Measurements from ENCODE around the gene SELENON. TPM values are rescaled to one million over a fixed set of nuclear protein-coding genes. Genes with fewer than 3 reads are reported as not detected.

The SELENON gene
- total and polyA plus RNA-seq, 2 of the 4 experiments (the other 2 are of a cell fraction): 9.1 to 114 TPM

- Histone ChIP-seq H3K4ac (ENCODE audit: low read depth, low read length) (no peak overlapping the region), H2BK120ac (ENCODE audit: low read depth, low read length) (no peak overlapping the region), H3K27me3 (ENCODE audit: control insufficient read depth, insufficient read depth, low read length) (no peaks in the 10 kb centered on the region), H3K9ac (ENCODE audit: low read depth, low read length) (no peak overlapping the region), H2BK15ac (ENCODE audit: low read depth, low read length) (no peak overlapping the region), H3K14ac (replicated peaks; ENCODE audit: low read depth, low read length) (no peak overlapping the region), H3K79me1 (ENCODE audit: low read depth in 1 of 2, low read length in 2 of 2) (peaks cover 11 to 20% of the 10 kb centered on the region in 2 experiments; a peak in 3 of 4 replicates), H3K56ac (ENCODE audit: extremely low read depth, insufficient read depth, low read length) (no peak overlapping the region), H2AK9ac (replicated peaks; ENCODE audit: low read depth, low read length, poor library complexity) (no peak overlapping the region), H3K4me3 (ENCODE audit: insufficient read depth, low read depth, low read length) (no peak overlapping the region), H4K5ac (ENCODE audit: low read depth, low read length) (no peak overlapping the region), H4K91ac (ENCODE audit: insufficient read depth, low read depth, low read length) (no peak overlapping the region), H2AFZ (replicated peaks; ENCODE audit: low read length, poor library complexity) (no peak overlapping the region), H3K18ac (ENCODE audit: low read depth, low read length) (no peak overlapping the region), H3K23ac (ENCODE audit: low read depth, low read length) (no peak overlapping the region), H4K20me1 (ENCODE audit: insufficient read depth, low read length) (no peaks in the 10 kb centered on the region), H2AK5ac (ENCODE audit: low read depth, low read length) (no peak overlapping the region), H3K9me1 (ENCODE audit: insufficient read depth, low read length) (peaks cover 4% of the 10 kb centered on the region; the same call in 1 of the 2 replicates), H3K4me1 (ENCODE audit: control insufficient read depth, insufficient read depth, low read length) (peaks cover 3% of the 10 kb centered on the region; the same call in 1 of the 2 replicates), H4K8ac (ENCODE audit: low read depth in 2 of 2, low read length in 2 of 2) (no peak overlapping the region), H3K9me3 (ENCODE audit: control insufficient read depth, insufficient read depth, low read length) (no peaks in the 10 kb centered on the region), H2BK20ac (ENCODE audit: low read depth, low read length) (no peak overlapping the region), H3K4me2 (ENCODE audit: low read depth, low read length) (no peak overlapping the region), H2BK5ac (ENCODE audit: low read depth, low read length, poor library complexity, severe bottlenecking) (no peak overlapping the region), H3K36me3 (ENCODE audit: control insufficient read depth, insufficient read depth, low read length) (no peaks in the 10 kb centered on the region), H3K27ac (ENCODE audit: insufficient read depth, low read length) (no peak overlapping the region)
- dilution Hi-C loops (cut with HindIII; ENCODE audit: low sequenced_read_pairs, unreplicated experiment): no loop called here
- DNase-seq: no peak
- TF ChIP-seq, protein P1, sequence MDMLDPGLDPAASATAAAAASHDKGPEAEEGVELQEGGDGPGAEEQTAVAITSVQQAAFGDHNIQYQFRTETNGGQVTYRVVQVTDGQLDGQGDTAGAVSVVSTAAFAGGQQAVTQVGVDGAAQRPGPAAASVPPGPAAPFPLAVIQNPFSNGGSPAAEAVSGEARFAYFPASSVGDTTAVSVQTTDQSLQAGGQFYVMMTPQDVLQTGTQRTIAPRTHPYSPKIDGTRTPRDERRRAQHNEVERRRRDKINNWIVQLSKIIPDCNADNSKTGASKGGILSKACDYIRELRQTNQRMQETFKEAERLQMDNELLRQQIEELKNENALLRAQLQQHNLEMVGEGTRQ (IDR thresholded peaks at IDR 0.05; ENCODE audit: low read depth, low read length): no peak
- no peak for TF ChIP-seq FOS (IDR thresholded peaks at IDR 0.05; ENCODE audit: low read depth, low read length)
- TF ChIP-seq MAZ (IDR thresholded peaks at IDR 0.05; ENCODE audit: borderline replicate concordance, low read depth, low read length): no peak
- no peak for TF ChIP-seq BHLHE40 (IDR thresholded peaks at IDR 0.05; ENCODE audit: low read depth, low read length)
- TF ChIP-seq MAFK (IDR thresholded peaks at IDR 0.05; ENCODE audit: low read depth, low read length): no peak
- no peak for TF ChIP-seq POLR2A (IDR thresholded peaks at IDR 0.05; ENCODE audit: low read depth, low read length)
- TF ChIP-seq RCOR1 (IDR thresholded peaks at IDR 0.05; ENCODE audit: insufficient replicate concordance, low read length): no peak
- no peak for TF ChIP-seq ELK1 (IDR thresholded peaks at IDR 0.05; ENCODE audit: borderline replicate concordance, low read depth, low read length)
- in situ Hi-C loops (cut with MboI; ENCODE audit: low sequenced_read_pairs): no loop called here
- BruUV-seq (replicated peaks): no TSS peak
- intact Hi-C loops (cut with micrococcal nuclease): no loop called here
- ATAC-seq (ENCODE audit: low read depth): no peak
- ChIA-PET POLR2A (ENCODE audit: unreplicated experiment) (no interaction called here), CTCF (no interaction called here)
- no CpG with 5 or more reads among the region's 5 CpGs for WGBS, 2 experiments (ENCODE audit: extremely low coverage in 2 of 2, insufficient read length in 1 of 2)
Measured at GRCh38 chr1:25845664-25846063, 45.7 kb downstream of the SELENON start.
